ENCODE measurements around the gene LRP1B. TPM values are rescaled to one million over a fixed set of nuclear protein-coding genes. Genes with fewer than 3 reads are reported as not detected.

LRP1B gene
- total and polyA plus RNA-seq, 2 of the 8 experiments (the other 6 are each of a cell fraction or from before 2014, with no cell fraction given) = 0.03 TPM; not detected in 1

GRCh38 chr2:141151611-141152286, 979.1 kb downstream of the LRP1B start:
- no peak overlapping the region for H3K14ac ChIP-seq (ENCODE audit: insufficient read length)
- H3K9ac ChIP-seq (replicated peaks in 1 of 4; ENCODE audit: extremely low read depth in 1 of 4, low read depth in 3 of 4, low read length in 3 of 4) = no peak overlapping the region
- POLR2A ChIA-PET (ENCODE audit: partially characterized antibody) = no interaction called here
- no peak overlapping the region for H3K23ac ChIP-seq (ENCODE audit: insufficient read length)
- DNase-seq (ENCODE audit: low read depth in 1 of 2, low spot score in 2 of 2) = no peak
- no peak overlapping the region for H2AFZ ChIP-seq (ENCODE audit: low read length)
- H4K8ac ChIP-seq (ENCODE audit: extremely low read depth, insufficient read depth, low read length) = no peak overlapping the region
- H3K4me1 ChIP-seq (replicated peaks in 1 of 4; ENCODE audit: control insufficient read depth in 3 of 4, insufficient read depth in 4 of 4, low read length in 3 of 4) = no peaks in the 10 kb centered on the region
- H3K9me3 ChIP-seq (ENCODE audit: insufficient read depth in 2 of 2, low read depth in 1 of 2, low read length in 1 of 2) = no peaks in the 10 kb centered on the region
- no peak overlapping the region for H3K4ac ChIP-seq (replicated peaks; ENCODE audit: insufficient read length, low read depth, low read length)
- no peak overlapping the region for H2BK20ac ChIP-seq (ENCODE audit: low read length)
- H4K20me1 ChIP-seq (replicated peaks in 1 of 2; ENCODE audit: control insufficient read depth in 1 of 2, insufficient read depth in 2 of 2, low read length in 2 of 2) = no peaks in the 10 kb centered on the region
- CTCF ChIA-PET (ENCODE audit: partially characterized antibody) = no interaction called here
- WGBS, 2 experiments (ENCODE audit: extremely low coverage in 1 of 2, insufficient coverage in 1 of 2, insufficient read length in 1 of 2, insufficient replicate concordance in 2 of 2, low coverage in 1 of 2, low lambda C conversion rate in 2 of 2, missing lambda C conversion rate in 1 of 2) = 72% methylated on average over 3 of the region's 3 CpGs; no CpG with 5 or more reads in 1 of the 2 experiments
- no peaks in the 10 kb centered on the region for H3K23me2 ChIP-seq (ENCODE audit: low read depth, low read length)
- H3K27me3 ChIP-seq (replicated peaks in 1 of 4; ENCODE audit: control insufficient read depth in 3 of 4, extremely low read depth in 1 of 4, insufficient read depth in 3 of 4, low read length in 3 of 4) = no peaks in the 10 kb centered on the region
- TF ChIP-seq RBBP5 (IDR thresholded peaks at IDR 0.05; ENCODE audit: borderline replicate concordance, low read depth, low read length) (no peak), SIRT6 (IDR thresholded peaks at IDR 0.05; ENCODE audit: low read length) (no peak), SIX5 (IDR thresholded peaks at IDR 0.05; ENCODE audit: low read depth, low read length) (no peak)
- no peaks in the 10 kb centered on the region for H3K36me3 ChIP-seq (ENCODE audit: control insufficient read depth in 2 of 4, insufficient read depth in 4 of 4, low read length in 3 of 4)
- no peak overlapping the region for H2BK15ac ChIP-seq (ENCODE audit: low read length)
- H2AK5ac ChIP-seq (ENCODE audit: low read depth, low read length) = no peak overlapping the region
- H3K27ac ChIP-seq (ENCODE audit: low read depth, low read length) = no peak overlapping the region
- no peak overlapping the region for H2BK12ac ChIP-seq (ENCODE audit: low read depth, low read length)
- no peak overlapping the region for H4K91ac ChIP-seq (replicated peaks; ENCODE audit: insufficient read length, low read length)
- no peak overlapping the region for H3K18ac ChIP-seq (ENCODE audit: extremely low read depth, low read length)
- no peak overlapping the region for H3K4me2 ChIP-seq (ENCODE audit: insufficient read depth in 1 of 2, low read depth in 2 of 2, low read length in 2 of 2)
- H3K4me3 ChIP-seq (ENCODE audit: extremely low read depth in 1 of 4, insufficient read depth in 2 of 4, low read depth in 3 of 4, low read length in 4 of 4) = no peak overlapping the region
- H3K79me1 ChIP-seq (ENCODE audit: low read depth, low read length) = no peaks in the 10 kb centered on the region
- H3K79me2 ChIP-seq (ENCODE audit: control insufficient read depth in 1 of 2, insufficient read depth in 2 of 2, low read length in 2 of 2) = no peaks in the 10 kb centered on the region
- no peak overlapping the region for H3K56ac ChIP-seq (replicated peaks; ENCODE audit: insufficient read length, low read depth, low read length)
- FAIRE-seq = no peak
- H2BK5ac ChIP-seq (ENCODE audit: low read depth, low read length) = no peak overlapping the region
- H4K5ac ChIP-seq (ENCODE audit: insufficient read length, low read depth, low read length) = no peak overlapping the region
- H2BK120ac ChIP-seq (replicated peaks; ENCODE audit: low read depth, low read length) = no peak overlapping the region

All from H1 (cell line).